A549 (cell line): ENCODE measurements around the gene HEG1.

Experiments
- CTCF ChIP-seq: fragments of >200 bp; sonication (Bioruptor Twin); formaldehyde crosslinking; IDR thresholded peaks from 3 replicates; pipeline ENCODE4 v1.5.1; 2016
- EP300 ChIP-seq, 2 experiments: fragments of >200 bp; sonication (Bioruptor Twin); formaldehyde crosslinking; IDR thresholded peaks; 2 replicates in 1 of 2; 3 replicates in 1 of 2; pipeline ENCODE4 v1.6.1; 2016 to 2017
- RFX5 ChIP-seq: fragments of 450-650 bp; IDR thresholded peaks from 2 replicates; pipeline ENCODE4 v1.7.1; 2014; ENCODE audit warnings: antibody characterized with exemption, mild to moderate bottlenecking, moderate library complexity
- SMC3 ChIP-seq: fragments of >200 bp; sonication (Bioruptor Twin); formaldehyde crosslinking; IDR thresholded peaks from 3 replicates; pipeline ENCODE4 v1.6.1; 2018; ENCODE audit warnings: inconsistent platforms

DNA sequence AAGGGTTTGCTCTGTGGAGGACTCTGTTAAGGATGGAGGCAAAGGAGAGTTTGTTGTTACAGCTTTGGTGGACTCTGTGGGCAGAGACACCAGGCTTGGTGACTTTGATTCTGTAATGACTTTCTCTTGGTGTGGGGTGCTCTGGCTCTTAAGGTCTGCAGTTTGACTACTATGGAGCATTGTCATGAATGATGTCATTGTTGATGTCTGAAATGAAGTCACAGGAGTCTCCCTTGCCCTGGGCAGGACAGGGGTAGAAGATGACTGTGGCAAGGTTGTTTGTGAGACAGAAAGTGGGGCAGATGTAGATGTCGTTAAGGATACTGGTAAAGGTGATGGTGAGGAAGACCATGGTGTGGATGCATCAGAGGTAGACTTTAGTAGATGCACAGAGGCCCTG, 42.7 kb downstream of the HEG1 start:
- TF ChIP-seq RFX5, result no peak
- TF ChIP-seq CTCF, result no peak
- TF ChIP-seq EP300 (IDR thresholded peaks at IDR 0.05), result no peak
- no peak for TF ChIP-seq SMC3
